Stimulated activated naive CD4-positive, alpha-beta T cell treated with Interleukin-2 at 50 U/mL for 16 hours (primary cell): ENCODE results near the gene NR3C1.
"Not testable (repeated sequence)": the region's sequence is repeated elsewhere in the genome, so short reads cannot be mapped to it uniquely, and the experiment has no call there.

ENCODE experiments used
- DNase-seq: peaks from one replicate; lab custom pipeline; 2025; lab: John Stamatoyannopoulos, UW

Gene NR3C1

GRCh38 chr5:143334380-143334779 lies 69.1 kb downstream of the NR3C1 start:
- not testable (repeated sequence) for DNase-seq

- no peak for DNase-seq
Measured at GRCh38 chr5:143331956-143332355, 71.5 kb downstream of the NR3C1 start.

GRCh38 chr5:143329843-143330242 lies 73.6 kb downstream of the NR3C1 start:
- no peak for DNase-seq

GRCh38 chr5:143328589-143329220 lies 74.8 kb downstream of the NR3C1 start:
- DNase-seq = no peak

GRCh38 chr5:143325086-143325485 lies 78.4 kb downstream of the NR3C1 start:
- DNase-seq = not testable (repeated sequence)

- DNase-seq = not testable (repeated sequence)
Measured at GRCh38 chr5:143322931-143323630, 80.4 kb downstream of the NR3C1 start.

- DNase-seq = no peak
Measured at GRCh38 chr5:143322176-143322575, 81.3 kb downstream of the NR3C1 start.

- DNase-seq = no peak
Measured at GRCh38 chr5:143319437-143320227, 83.9 kb downstream of the NR3C1 start.

- no peak for DNase-seq
Measured at GRCh38 chr5:143318833-143319232, 84.7 kb downstream of the NR3C1 start.

- no peak for DNase-seq
Measured at GRCh38 chr5:143318270-143318669, 85.2 kb downstream of the NR3C1 start.

- no peak for DNase-seq
Measured at GRCh38 chr5:143316844-143317631, 86.4 kb downstream of the NR3C1 start.

- no peak for DNase-seq
Measured at GRCh38 chr5:143316337-143316736, 87.1 kb downstream of the NR3C1 start.

GRCh38 chr5:143315929-143316328 lies 87.6 kb downstream of the NR3C1 start:
- no peak for DNase-seq

GRCh38 chr5:143315214-143315613 lies 88.3 kb downstream of the NR3C1 start:
- DNase-seq = no peak

GRCh38 chr5:143314659-143315058 lies 88.8 kb downstream of the NR3C1 start:
- DNase-seq = no peak

- no peak for DNase-seq
Measured at GRCh38 chr5:143314099-143314498, 89.4 kb downstream of the NR3C1 start.

GRCh38 chr5:143313298-143313852 lies 90.1 kb downstream of the NR3C1 start:
- DNase-seq = no peak

GRCh38 chr5:143312822-143313221 lies 90.7 kb downstream of the NR3C1 start:
- no peak for DNase-seq

- no peak for DNase-seq
Measured at GRCh38 chr5:143311955-143312354, 91.5 kb downstream of the NR3C1 start.

- no peak for DNase-seq
Measured at GRCh38 chr5:143311428-143311827, 92.1 kb downstream of the NR3C1 start.

- no peak for DNase-seq
Measured at GRCh38 chr5:143309661-143310431, 93.6 kb downstream of the NR3C1 start.
